Pons (tissue), 1 donor: ENCODE measurements around the gene ARX.

ENCODE experiments used
- DNase-seq: peaks from one replicate; pipeline ENCODE4 v3.0.0-alpha.2; 2016; ENCODE audit warnings: low spot score

ARX gene

GRCh38 chrX:25016938-25017598 lies 1.3 kb upstream of the ARX start:
- DNase-seq = no peak

GRCh38 chrX:25016361-25016671 lies 551 bp upstream of the ARX start:
- no peak for DNase-seq

GRCh38 chrX:25014366-25014838 lies 1.4 kb downstream of the ARX start:
- DNase-seq = no peak

- DNase-seq = no peak
Observed at GRCh38 chrX:25013632-25014365, 2.0 kb downstream of the ARX start.

GRCh38 chrX:25012793-25013631 lies 2.8 kb downstream of the ARX start:
- DNase-seq = no peak

- no peak for DNase-seq
Observed at GRCh38 chrX:25012433-25012735, 3.4 kb downstream of the ARX start.

- no peak for DNase-seq
Observed at GRCh38 chrX:25011589-25012432, 4.0 kb downstream of the ARX start.

GRCh38 chrX:25010784-25011588 lies 4.8 kb downstream of the ARX start:
- DNase-seq = no peak

- no peak for DNase-seq
Observed at GRCh38 chrX:25009407-25009806, 6.4 kb downstream of the ARX start.

GRCh38 chrX:25007059-25008053 lies 8.4 kb downstream of the ARX start:
- DNase-seq = no peak

- DNase-seq = no peak
Observed at GRCh38 chrX:25006586-25007058, 9.1 kb downstream of the ARX start.

GRCh38 chrX:25005382-25006185 lies 10.2 kb downstream of the ARX start:
- DNase-seq = no peak

- no peak for DNase-seq
Observed at GRCh38 chrX:25005034-25005381, 10.8 kb downstream of the ARX start.

GRCh38 chrX:25004485-25005032 lies 11.2 kb downstream of the ARX start:
- no peak for DNase-seq

GRCh38 chrX:25004040-25004439 lies 11.7 kb downstream of the ARX start:
- no peak for DNase-seq

GRCh38 chrX:25003066-25003849 lies 12.5 kb downstream of the ARX start:
- no peak for DNase-seq

GRCh38 chrX:25002661-25003020 lies 13.1 kb downstream of the ARX start:
- DNase-seq = no peak
